KMS-11 (cell line): Measurements from ENCODE around the gene CAPG.

ENCODE experiments used
- H2AFZ ChIP-seq: fragments of 200-600 bp; sonication (generic); 2 replicates; pipeline ENCODE4 v1.6.1; 2016; ENCODE audit warnings: antibody characterized with exemption, mixed run types, low read depth
- H3K27ac ChIP-seq: fragments of 200-600 bp; sonication (generic); 2 replicates; pipeline ENCODE4 v1.6.1; 2016; ENCODE audit warnings: mild to moderate bottlenecking, mixed run types
- H3K27me3 ChIP-seq: fragments of 200-600 bp; sonication (generic); 2 replicates; pipeline ENCODE4 v1.6.1; 2017; ENCODE audit warnings: mild to moderate bottlenecking, low read depth, mixed run types, moderate library complexity; ENCODE audit not compliant: insufficient read depth
- H3K36me3 ChIP-seq: fragments of 200-600 bp; sonication (generic); 2 replicates; pipeline ENCODE4 v1.6.1; 2017; ENCODE audit warnings: mild to moderate bottlenecking, mixed run types; ENCODE audit not compliant: insufficient read depth
- H3K4me1 ChIP-seq: fragments of 200-600 bp; sonication (generic); 2 replicates; pipeline ENCODE4 v1.6.1; 2016; ENCODE audit warnings: mild to moderate bottlenecking, low read depth, mixed run types; ENCODE audit not compliant: poor library complexity, severe bottlenecking
- H3K4me2 ChIP-seq: fragments of 200-600 bp; sonication (generic); 2 replicates; pipeline ENCODE4 v1.7.0; 2016; ENCODE audit warnings: mild to moderate bottlenecking, mixed run types
- H3K4me3 ChIP-seq: fragments of 200-600 bp; sonication (generic); IDR thresholded peaks from 2 replicates; pipeline ENCODE4 v1.6.1; 2017; ENCODE audit warnings: low read depth, low read length, mixed read lengths; ENCODE audit not compliant: insufficient read depth
- H3K79me2 ChIP-seq: fragments of 200-600 bp; sonication (generic); 2 replicates; pipeline ENCODE4 v1.6.1; 2016; ENCODE audit warnings: low read depth, mixed run types; ENCODE audit not compliant: insufficient read depth
- H3K9ac ChIP-seq: fragments of 200-600 bp; sonication (generic); 2 replicates; pipeline ENCODE4 v1.6.1; 2016; ENCODE audit warnings: mild to moderate bottlenecking, mixed run types
- H4K20me1 ChIP-seq: fragments of 200-600 bp; sonication (generic); 2 replicates; pipeline ENCODE4 v1.6.1; 2016; ENCODE audit warnings: mild to moderate bottlenecking, mixed run types; ENCODE audit not compliant: insufficient read depth
- CTCF ChIP-seq: fragments of 200-600 bp; sonication (generic); conservative IDR thresholded peaks from 2 replicates; pipeline ENCODE4 v1.6.1; 2017; ENCODE audit warnings: low read depth, mild to moderate bottlenecking, antibody characterized with exemption, low read length, moderate library complexity, mixed read lengths

The CAPG gene

GRCh38 chr2:85399183-85399455 is 11.0 kb downstream of the CAPG start:
- Histone ChIP-seq H3K4me1 (peaks cover 27% of the 10 kb centered on the region), H3K27ac (no peak overlapping the region), H3K4me2 (no peak overlapping the region), H3K9ac (no peak overlapping the region), H3K27me3 (no peaks in the 10 kb centered on the region), H3K4me3 (no peak overlapping the region), H2AFZ (no peak overlapping the region), H3K36me3 (no peaks in the 10 kb centered on the region), H4K20me1 (no peaks in the 10 kb centered on the region), H3K79me2 (no peaks in the 10 kb centered on the region)
- no peak for TF ChIP-seq CTCF

- H3K4me3 ChIP-seq, result no peak overlapping the region
- peak overlapping the region; percentile 56; the same call in 1 of the 2 replicates for H3K4me2 ChIP-seq
- H3K4me1 ChIP-seq, result peaks cover 27% of the 10 kb centered on the region
- no peak overlapping the region for H3K27ac ChIP-seq
- TF ChIP-seq CTCF, result no peak
- no peaks in the 10 kb centered on the region for H3K36me3 ChIP-seq
- no peaks in the 10 kb centered on the region for H4K20me1 ChIP-seq
- H3K27me3 ChIP-seq, result no peaks in the 10 kb centered on the region
- no peak overlapping the region for H2AFZ ChIP-seq
- no peaks in the 10 kb centered on the region for H3K79me2 ChIP-seq
- H3K9ac ChIP-seq, result no peak overlapping the region
These were observed 11.6 kb downstream of the CAPG start for GRCh38 chr2:85398426-85399182.

- H3K4me2 ChIP-seq, result peak overlapping the region; percentile 56
- no peak overlapping the region; the same call in 1 of the 2 replicates for H3K9ac ChIP-seq
- H3K4me1 ChIP-seq, result peaks cover 30% of the 10 kb centered on the region
- H4K20me1 ChIP-seq, result no peaks in the 10 kb centered on the region
- H3K27me3 ChIP-seq, result no peaks in the 10 kb centered on the region
- no peak overlapping the region for H3K4me3 ChIP-seq
- H3K27ac ChIP-seq, result peak overlapping the region; percentile 64; the same call in 1 of the 2 replicates
- peak overlapping the region; percentile 50; the same call in 1 of the 2 replicates for H2AFZ ChIP-seq
- no peaks in the 10 kb centered on the region for H3K36me3 ChIP-seq
- TF ChIP-seq CTCF, result no peak
- H3K79me2 ChIP-seq, result no peaks in the 10 kb centered on the region
These were observed 12.2 kb downstream of the CAPG start for GRCh38 chr2:85397925-85398331.

GRCh38 chr2:85396531-85397470 is 13.4 kb downstream of the CAPG start:
- peak overlapping the region; percentile 42 for H3K4me3 ChIP-seq
- H4K20me1 ChIP-seq, result no peaks in the 10 kb centered on the region
- peak overlapping the region; percentile 19; the same call in 1 of the 2 replicates for H3K9ac ChIP-seq
- peaks cover 38% of the 10 kb centered on the region for H3K4me1 ChIP-seq
- no peaks in the 10 kb centered on the region for H3K27me3 ChIP-seq
- no peaks in the 10 kb centered on the region for H3K36me3 ChIP-seq
- H3K4me2 ChIP-seq, result peak overlapping the region; percentile 56
- TF ChIP-seq CTCF, result no peak
- H3K79me2 ChIP-seq, result no peaks in the 10 kb centered on the region
- peak overlapping the region; percentile 64 for H3K27ac ChIP-seq
- peak overlapping the region; percentile 50; the same call in 1 of the 2 replicates for H2AFZ ChIP-seq
